GM10847 (cell line): ENCODE measurements around the gene RANBP10.

ENCODE experiments used
- POLR2A ChIP-seq: IDR thresholded peaks from 2 replicates; pipeline ENCODE4 v1.6.1; 2011; ENCODE audit not compliant: insufficient read length; ENCODE audit errors: extremely low read depth

RANBP10 gene

GRCh38 chr16:67723151-67723910 is 83.0 kb downstream of the RANBP10 start:
- no peak for TF ChIP-seq POLR2A

- no peak for TF ChIP-seq POLR2A
Observed at GRCh38 chr16:67720236-67720635, 86.1 kb downstream of the RANBP10 start.

GRCh38 chr16:67719778-67720144 is 86.6 kb downstream of the RANBP10 start:
- TF ChIP-seq POLR2A = no peak

DNA sequence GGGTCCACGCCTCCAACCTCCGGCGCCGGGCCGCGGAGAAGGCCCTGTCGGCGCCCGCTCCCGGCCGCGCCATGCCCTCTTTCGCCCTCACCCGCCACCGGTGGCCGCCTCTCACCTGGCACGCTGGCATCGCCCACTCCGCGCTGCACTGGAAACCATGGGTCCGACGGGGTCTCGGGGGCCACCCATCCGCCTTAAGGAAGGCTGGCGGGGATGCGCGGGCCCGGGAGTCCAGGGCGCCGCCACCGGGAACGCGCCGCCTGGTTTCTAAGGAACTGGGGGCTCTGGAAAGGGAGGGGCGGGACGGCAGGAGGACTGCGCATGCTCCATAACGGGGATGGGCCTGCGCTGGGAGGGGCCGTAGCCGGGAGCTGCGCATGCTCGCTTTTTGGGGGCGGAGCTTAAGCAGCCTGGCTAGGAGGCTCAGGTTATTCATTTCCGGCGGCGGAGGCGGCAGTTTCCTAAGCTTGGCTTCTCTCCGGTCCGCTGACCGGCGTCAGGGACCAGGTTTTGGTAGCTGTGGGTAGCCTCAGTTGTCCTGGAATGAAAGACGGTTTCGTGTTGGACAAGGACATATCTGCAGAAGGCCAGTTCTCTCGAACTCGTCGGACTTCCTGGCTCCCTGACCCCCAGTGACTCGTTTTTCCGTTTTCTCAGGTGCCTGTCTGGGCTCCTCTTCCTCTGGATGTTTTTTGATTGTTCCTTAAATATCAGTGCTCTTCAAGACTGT is 87.1 kb downstream of the RANBP10 start, which contains the start of gene GFOD2:
Gene GFOD2, minus strand, starts transcription at position 269 of the 730 bp plus-strand sequence. CDS start 33,601 bp downstream, outside the sequence.
- peak; percentile 89 for TF ChIP-seq POLR2A

DNA sequence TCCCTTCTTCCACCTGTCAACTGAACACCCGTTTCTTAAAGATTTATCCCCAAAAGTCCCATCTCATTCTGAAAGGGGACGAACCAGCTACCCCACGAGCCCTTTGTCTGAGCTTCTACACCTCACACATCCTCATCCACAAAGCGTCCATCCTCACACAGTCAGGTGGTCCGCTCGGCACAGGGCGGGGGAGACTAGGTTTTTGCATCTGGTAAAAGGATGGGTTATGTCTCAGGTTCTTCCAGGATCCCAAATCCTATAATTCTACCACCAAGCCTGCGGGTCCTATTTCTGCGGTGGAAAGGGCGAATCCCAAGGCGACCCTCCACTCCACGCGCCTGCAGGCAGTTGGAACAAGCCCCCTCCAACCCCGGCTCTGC is 87.7 kb downstream of the RANBP10 start:
- TF ChIP-seq POLR2A = no peak

- no peak for TF ChIP-seq POLR2A
Observed at GRCh38 chr16:67716097-67716496, 90.3 kb downstream of the RANBP10 start.

- TF ChIP-seq POLR2A = no peak
Observed at GRCh38 chr16:67714522-67714921, 91.8 kb downstream of the RANBP10 start.

DNA sequence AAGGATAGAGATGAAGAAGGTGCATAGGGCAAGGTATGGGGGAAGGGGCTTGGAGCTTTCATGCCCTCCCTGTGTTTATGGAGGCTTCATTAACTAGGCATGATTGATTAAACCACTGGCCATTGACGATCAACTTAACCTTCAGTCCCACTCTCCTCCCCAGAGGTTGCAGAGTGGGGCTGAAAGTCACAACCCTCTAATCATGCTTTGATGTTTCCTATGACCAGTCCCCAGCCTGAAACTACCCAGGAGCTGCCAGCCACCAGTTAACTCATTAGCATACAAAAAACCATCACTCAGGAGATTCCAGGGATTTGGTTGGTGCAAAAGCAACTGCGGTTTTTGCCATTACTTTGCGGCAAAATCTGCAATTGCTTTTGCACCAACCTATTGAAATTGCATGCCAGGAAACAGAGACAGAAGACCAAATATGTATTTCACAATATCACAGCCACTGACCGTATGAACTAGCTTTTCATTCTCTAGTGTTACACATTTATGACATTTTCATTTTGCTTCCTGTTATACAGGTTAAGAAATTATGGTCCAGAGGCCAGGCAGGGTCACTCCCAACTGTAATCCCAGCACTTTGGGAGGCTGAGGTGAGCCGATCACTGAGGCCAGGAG is 92.6 kb downstream of the RANBP10 start:
- no peak for TF ChIP-seq POLR2A

GRCh38 chr16:67710607-67711006 is 95.8 kb downstream of the RANBP10 start:
- no peak for TF ChIP-seq POLR2A

DNA sequence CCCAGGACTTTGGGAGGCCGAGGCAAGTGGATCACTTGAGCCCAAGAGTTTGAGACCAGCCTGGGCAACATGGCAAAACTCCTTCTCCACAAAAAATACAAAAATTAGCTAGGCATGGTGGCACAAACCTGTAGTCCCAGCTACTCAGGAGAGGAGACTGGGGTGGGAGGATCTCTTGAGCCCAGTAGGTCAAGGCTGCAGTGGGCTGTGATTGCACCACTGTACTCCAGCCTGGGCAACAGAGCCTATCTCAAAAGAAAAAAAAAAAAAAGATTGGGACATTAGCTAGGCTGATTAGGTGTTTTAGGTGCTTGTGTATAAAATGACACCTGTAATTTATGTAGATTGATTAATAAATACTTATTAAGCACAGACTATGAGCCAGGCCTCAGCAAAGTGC is 97.3 kb downstream of the RANBP10 start:
- no peak for TF ChIP-seq POLR2A

DNA sequence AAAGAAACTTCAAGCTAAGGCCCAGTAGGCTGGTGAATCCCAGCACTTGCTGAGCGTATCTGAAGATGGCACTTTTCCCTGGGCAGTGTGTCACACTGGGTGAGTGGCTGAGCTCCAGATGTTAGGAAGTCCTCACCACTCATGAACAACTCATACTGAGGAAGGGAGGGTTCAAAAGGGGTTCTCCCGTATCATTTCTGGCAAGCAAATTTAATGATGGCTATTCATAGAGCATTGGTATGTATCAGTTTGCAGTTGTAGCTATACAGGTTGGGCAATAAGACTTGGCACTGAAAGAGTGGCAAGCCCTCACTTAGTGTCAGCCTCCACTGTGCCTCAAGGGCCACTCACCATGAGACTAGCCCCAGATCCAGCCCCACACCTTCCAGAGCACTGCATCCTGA is 98.0 kb downstream of the RANBP10 start:
- TF ChIP-seq POLR2A = no peak

DNA sequence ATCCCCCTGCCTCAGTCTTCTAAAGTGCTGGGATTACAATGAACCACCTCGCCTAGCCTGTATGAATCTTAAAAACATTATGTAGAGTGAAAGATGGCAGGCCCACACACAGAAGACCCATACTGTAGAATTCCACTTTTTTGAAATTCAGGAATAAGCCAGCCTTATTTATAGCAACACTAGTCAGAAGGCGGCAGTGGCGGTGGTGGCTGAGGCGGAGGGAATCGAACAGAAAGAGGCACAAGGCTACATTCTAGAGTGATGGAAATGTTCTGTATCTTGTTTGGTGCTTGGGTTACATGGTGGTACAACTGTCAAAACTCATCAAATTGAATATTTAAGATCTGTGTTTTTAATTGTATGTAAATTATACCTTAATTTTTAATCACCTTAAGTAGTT is 98.6 kb downstream of the RANBP10 start:
- TF ChIP-seq POLR2A = no peak

GRCh38 chr16:67707210-67707609 is 99.2 kb downstream of the RANBP10 start:
- TF ChIP-seq POLR2A = no peak

GRCh38 chr16:67704110-67704509 is 102.2 kb downstream of the RANBP10 start:
- TF ChIP-seq POLR2A = no peak

DNA sequence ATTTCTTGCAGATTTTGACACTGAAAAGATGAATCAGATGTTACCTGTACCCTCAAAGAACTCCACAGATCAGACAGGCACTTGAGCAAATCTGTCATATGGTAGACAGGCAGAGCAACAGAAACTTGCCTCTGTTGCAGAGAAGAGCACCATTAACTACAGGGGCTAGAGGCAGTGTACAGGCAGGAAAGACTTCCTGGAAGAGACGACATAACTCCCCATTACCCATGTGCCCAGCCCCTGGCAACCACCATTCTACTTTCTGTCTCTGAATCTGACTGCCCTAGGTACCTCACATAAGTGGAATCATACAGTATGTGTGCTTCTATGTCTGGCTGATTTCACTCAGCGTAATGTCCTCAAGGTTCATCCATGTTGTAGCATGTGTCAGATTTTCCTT is 102.7 kb downstream of the RANBP10 start:
- no peak for TF ChIP-seq POLR2A

- no peak for TF ChIP-seq POLR2A
Observed at GRCh38 chr16:67702130-67702529, 104.2 kb downstream of the RANBP10 start.

DNA sequence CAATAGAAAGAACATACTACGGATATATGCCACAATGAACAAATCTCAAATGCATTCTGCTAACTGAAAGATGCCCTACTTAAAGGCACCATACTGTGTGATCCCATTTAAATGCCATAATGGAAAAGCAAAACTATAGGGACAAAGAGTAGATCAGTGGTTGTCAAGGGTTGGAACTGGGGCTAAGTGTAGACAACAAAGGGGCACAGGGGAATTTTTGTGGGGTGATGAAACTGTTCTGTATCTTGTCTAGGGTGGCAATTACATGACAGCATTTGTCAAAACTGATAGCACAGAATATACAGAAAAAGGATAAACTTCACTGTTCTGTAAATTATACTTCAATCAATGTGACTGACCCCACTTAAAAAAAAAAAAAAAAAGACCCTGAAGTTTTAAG is 104.9 kb downstream of the RANBP10 start:
- no peak for TF ChIP-seq POLR2A

DNA sequence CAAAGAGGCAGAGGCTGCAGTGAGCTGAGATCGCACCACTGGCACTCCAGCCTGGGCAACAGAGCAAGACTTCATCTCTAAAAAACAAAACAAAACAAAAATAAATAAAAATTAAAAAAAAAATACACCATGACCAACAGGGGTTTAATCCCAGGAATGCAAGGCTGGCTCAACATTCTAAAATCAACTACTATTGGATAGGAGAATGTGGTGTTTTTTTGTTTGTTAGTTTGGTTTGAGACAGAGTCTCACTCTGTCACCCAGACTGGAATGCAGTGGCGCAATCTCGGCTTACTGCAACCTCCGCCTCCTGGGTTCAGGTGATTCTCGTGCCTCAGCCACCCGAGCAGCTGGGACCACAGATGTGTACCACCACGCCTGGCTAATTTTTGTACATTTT is 107.1 kb downstream of the RANBP10 start:
- TF ChIP-seq POLR2A = no peak
